ENCODE data around the gene ELL2. TPM values are rescaled to one million over a fixed set of nuclear protein-coding genes. Genes with fewer than 3 reads are reported as not detected.

Gene ELL2
- total and polyA plus RNA-seq, 2 of the 13 experiments (the other 11 are each of a cell fraction or from before 2014, with no cell fraction given) = 78.9 to 97.1 TPM

- TF ChIP-seq ZNF839 (CRISPR knock-in tag; IDR thresholded peaks at IDR 0.05; ENCODE audit: borderline replicate concordance) (no peak), ATF1 (CRISPR knock-in tag; IDR thresholded peaks at IDR 0.05) (peak; percentile 66; the same call in 1 of the 2 replicates), ZBTB4 (CRISPR knock-in tag; IDR thresholded peaks at IDR 0.05; ENCODE audit: borderline replicate concordance) (peak; percentile 60; the same call in 1 of the 2 replicates), PAWR (CRISPR knock-in tag; IDR thresholded peaks at IDR 0.05; ENCODE audit: borderline replicate concordance) (no peak), ZNF296 (CRISPR knock-in tag; conservative IDR thresholded peaks at IDR 0.05) (no peak), ERF (CRISPR knock-in tag; IDR thresholded peaks at IDR 0.05) (peak; percentile 61; the same call in 1 of the 2 replicates), CEBPZ (IDR thresholded peaks at IDR 0.05; ENCODE audit: low read length) (no peak), ARID4A (CRISPR knock-in tag; IDR thresholded peaks at IDR 0.05; ENCODE audit: borderline replicate concordance) (peak; percentile 66; the same call in 1 of the 2 replicates), ZBTB21 (CRISPR knock-in tag; IDR thresholded peaks at IDR 0.05) (peak; percentile 76), RBAK (CRISPR knock-in tag; IDR thresholded peaks at IDR 0.05) (no peak), ZNF274 (CRISPR knock-in tag; IDR thresholded peaks at IDR 0.05) (no peak; the same call in 1 of the 2 replicates), DPF2 (CRISPR knock-in tag; IDR thresholded peaks at IDR 0.05; ENCODE audit: borderline replicate concordance, low read depth) (peak; percentile 82), KDM5A (IDR thresholded peaks at IDR 0.05; ENCODE audit: borderline replicate concordance, low read length) (no peak; the same call in 1 of the 2 replicates), ZNF792 (CRISPR knock-in tag; IDR thresholded peaks at IDR 0.05) (peak; percentile 42; the same call in 1 of the 2 replicates), ZBTB46 (CRISPR knock-in tag; IDR thresholded peaks at IDR 0.05; ENCODE audit: borderline replicate concordance) (no peak), KLF15 (CRISPR knock-in tag; IDR thresholded peaks at IDR 0.05; ENCODE audit: borderline replicate concordance) (no peak), MIER2 (CRISPR knock-in tag; IDR thresholded peaks at IDR 0.05) (peak; percentile 78; the same call in 1 of the 2 replicates)
Measured at GRCh38 chr5:95986937-95987520, 25.4 kb upstream of the ELL2 start (continued).

Measured in HepG2 (cell line).